Rectal smooth muscle tissue (tissue), 1 donor: ENCODE measurements around the gene TRIM17.

Source experiments
- H3K27ac ChIP-seq: one replicate; pipeline ENCODE4 v1.7.0; 2013; ENCODE audit warnings: low read depth, low read length, inconsistent platforms
- H3K27me3 ChIP-seq: one replicate; pipeline ENCODE4 v1.7.0; 2013; ENCODE audit warnings: low read length; ENCODE audit not compliant: control insufficient read depth, insufficient read depth
- H3K36me3 ChIP-seq: one replicate; pipeline ENCODE4 v1.7.0; 2013; ENCODE audit warnings: low read length; ENCODE audit not compliant: control insufficient read depth, insufficient read depth
- H3K4me1 ChIP-seq: one replicate; pipeline ENCODE4 v1.7.0; 2013; ENCODE audit warnings: low read length; ENCODE audit not compliant: control insufficient read depth, insufficient read depth
- H3K4me3 ChIP-seq: one replicate; pipeline ENCODE4 v1.7.0; 2013; ENCODE audit warnings: low read length
- H3K9ac ChIP-seq: one replicate; pipeline ENCODE4 v1.7.0; 2013; ENCODE audit warnings: low read length

TRIM17 gene

DNA sequence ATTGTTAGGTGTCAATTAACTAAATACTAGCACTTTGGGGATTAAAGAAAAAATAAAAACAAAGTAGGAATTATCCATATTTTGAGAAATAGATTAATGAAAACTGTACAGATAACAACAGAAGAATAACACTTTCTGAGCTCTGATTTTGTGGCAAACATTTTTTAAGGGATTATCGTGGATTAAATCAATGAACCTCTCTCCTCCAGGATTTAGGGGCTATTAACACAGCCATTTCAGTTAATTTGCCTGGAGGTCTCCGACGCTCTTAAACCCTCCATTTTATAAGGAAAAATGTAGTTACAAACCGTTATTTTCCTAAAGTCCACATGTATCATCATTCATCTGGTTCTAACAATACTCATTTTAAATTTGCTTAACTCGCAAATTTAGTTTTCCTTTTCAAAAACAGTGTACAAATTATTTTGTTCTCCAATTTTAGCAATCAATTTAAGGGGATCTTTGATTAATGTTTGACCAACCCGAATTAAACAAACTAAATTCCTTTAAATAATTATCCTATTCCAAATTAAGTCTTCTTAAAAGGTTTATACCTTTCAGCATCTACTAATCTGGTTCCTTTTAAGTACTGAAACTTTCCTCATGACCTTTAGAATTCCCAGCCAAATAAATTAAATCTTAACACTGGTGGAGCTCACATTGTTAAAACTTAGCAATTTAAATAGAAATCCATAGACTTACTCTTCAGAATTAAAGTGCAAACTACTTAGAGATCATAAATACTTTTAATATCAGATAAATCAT is 39.8 kb upstream of the TRIM17 start:
- Histone ChIP-seq H3K9ac (no peak overlapping the region), H3K27ac (no peak overlapping the region), H3K4me1 (no peaks in the 10 kb centered on the region), H3K4me3 (peak overlapping the region; percentile 77), H3K36me3 (no peaks in the 10 kb centered on the region), H3K27me3 (no peaks in the 10 kb centered on the region)

- no peak overlapping the region for H3K9ac ChIP-seq
- no peaks in the 10 kb centered on the region for H3K27me3 ChIP-seq
- H3K27ac ChIP-seq, result no peak overlapping the region
- H3K36me3 ChIP-seq, result no peaks in the 10 kb centered on the region
- no peak overlapping the region for H3K4me3 ChIP-seq
- no peaks in the 10 kb centered on the region for H3K4me1 ChIP-seq
Measured at GRCh38 chr1:228455715-228456114, 39.1 kb upstream of the TRIM17 start.

DNA sequence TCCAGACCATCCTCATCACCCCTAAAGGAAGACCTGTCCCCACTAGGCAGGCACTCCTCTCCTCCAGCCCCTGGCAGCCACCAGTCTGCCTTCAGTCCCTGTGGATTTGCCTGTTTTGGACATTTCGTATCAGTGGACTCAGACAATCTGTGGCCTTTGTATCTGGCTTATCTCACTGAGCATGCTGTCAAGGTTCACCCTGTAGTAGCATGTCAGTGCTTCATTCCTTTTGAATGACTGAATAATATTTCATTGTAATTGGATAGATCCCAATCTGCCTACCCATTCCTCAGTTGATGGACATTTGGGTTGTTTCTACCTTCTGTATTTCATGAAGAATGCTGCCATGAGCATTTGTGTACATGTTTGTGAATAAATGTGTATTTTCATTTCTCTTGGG is 37.6 kb upstream of the TRIM17 start:
- no peaks in the 10 kb centered on the region for H3K27me3 ChIP-seq
- no peak overlapping the region for H3K27ac ChIP-seq
- H3K4me3 ChIP-seq, result no peak overlapping the region
- H3K36me3 ChIP-seq, result no peaks in the 10 kb centered on the region
- no peaks in the 10 kb centered on the region for H3K4me1 ChIP-seq
- H3K9ac ChIP-seq, result no peak overlapping the region

GRCh38 chr1:228453614-228454013 is 37.0 kb upstream of the TRIM17 start:
- Histone ChIP-seq H3K27ac (no peak overlapping the region), H3K9ac (no peak overlapping the region), H3K4me1 (no peaks in the 10 kb centered on the region), H3K36me3 (no peaks in the 10 kb centered on the region), H3K27me3 (no peaks in the 10 kb centered on the region), H3K4me3 (no peak overlapping the region)

GRCh38 chr1:228453022-228453560 is 36.4 kb upstream of the TRIM17 start:
- H3K27me3 ChIP-seq, result no peaks in the 10 kb centered on the region
- H3K9ac ChIP-seq, result no peak overlapping the region
- no peaks in the 10 kb centered on the region for H3K4me1 ChIP-seq
- H3K27ac ChIP-seq, result no peak overlapping the region
- no peak overlapping the region for H3K4me3 ChIP-seq
- no peaks in the 10 kb centered on the region for H3K36me3 ChIP-seq

GRCh38 chr1:228452194-228453021 is 35.7 kb upstream of the TRIM17 start:
- no peaks in the 10 kb centered on the region for H3K36me3 ChIP-seq
- H3K4me3 ChIP-seq, result no peak overlapping the region
- no peak overlapping the region for H3K27ac ChIP-seq
- no peak overlapping the region for H3K9ac ChIP-seq
- H3K4me1 ChIP-seq, result no peaks in the 10 kb centered on the region
- no peaks in the 10 kb centered on the region for H3K27me3 ChIP-seq

DNA sequence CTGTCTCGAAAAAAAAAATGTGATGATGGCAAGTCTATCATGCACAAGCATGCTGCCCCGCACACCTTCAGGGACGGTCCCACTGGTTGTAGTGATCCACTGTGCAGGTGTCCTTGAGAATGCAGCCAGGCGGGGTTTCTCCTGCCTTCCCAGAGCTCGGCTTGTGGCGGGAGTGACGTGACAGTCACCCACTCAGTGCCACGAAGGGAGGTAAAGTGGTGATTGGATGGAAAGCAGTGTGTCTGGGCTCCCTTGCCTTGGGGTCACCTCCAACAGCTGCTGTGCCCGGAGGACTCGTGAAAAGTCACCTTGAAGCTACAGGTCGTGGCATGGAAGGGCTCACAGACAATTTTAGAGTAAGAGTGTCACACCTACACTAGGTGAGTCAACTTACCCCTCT is 33.5 kb upstream of the TRIM17 start:
- Histone ChIP-seq H3K9ac (no peak overlapping the region), H3K4me1 (peaks cover 4% of the 10 kb centered on the region), H3K27me3 (peaks cover 13% of the 10 kb centered on the region), H3K27ac (no peak overlapping the region), H3K4me3 (no peak overlapping the region), H3K36me3 (no peaks in the 10 kb centered on the region)

GRCh38 chr1:228448372-228448771 is 31.7 kb upstream of the TRIM17 start:
- no peak overlapping the region for H3K9ac ChIP-seq
- no peak overlapping the region for H3K4me3 ChIP-seq
- H3K36me3 ChIP-seq, result no peaks in the 10 kb centered on the region
- H3K27ac ChIP-seq, result no peak overlapping the region
- peaks cover 4% of the 10 kb centered on the region for H3K4me1 ChIP-seq
- H3K27me3 ChIP-seq, result peaks cover 13% of the 10 kb centered on the region

- H3K27me3 ChIP-seq, result peaks cover 13% of the 10 kb centered on the region
- H3K36me3 ChIP-seq, result no peaks in the 10 kb centered on the region
- H3K4me3 ChIP-seq, result no peak overlapping the region
- H3K9ac ChIP-seq, result no peak overlapping the region
- H3K27ac ChIP-seq, result no peak overlapping the region
- H3K4me1 ChIP-seq, result peaks cover 4% of the 10 kb centered on the region
Measured at GRCh38 chr1:228446852-228447251, 30.2 kb upstream of the TRIM17 start.

DNA sequence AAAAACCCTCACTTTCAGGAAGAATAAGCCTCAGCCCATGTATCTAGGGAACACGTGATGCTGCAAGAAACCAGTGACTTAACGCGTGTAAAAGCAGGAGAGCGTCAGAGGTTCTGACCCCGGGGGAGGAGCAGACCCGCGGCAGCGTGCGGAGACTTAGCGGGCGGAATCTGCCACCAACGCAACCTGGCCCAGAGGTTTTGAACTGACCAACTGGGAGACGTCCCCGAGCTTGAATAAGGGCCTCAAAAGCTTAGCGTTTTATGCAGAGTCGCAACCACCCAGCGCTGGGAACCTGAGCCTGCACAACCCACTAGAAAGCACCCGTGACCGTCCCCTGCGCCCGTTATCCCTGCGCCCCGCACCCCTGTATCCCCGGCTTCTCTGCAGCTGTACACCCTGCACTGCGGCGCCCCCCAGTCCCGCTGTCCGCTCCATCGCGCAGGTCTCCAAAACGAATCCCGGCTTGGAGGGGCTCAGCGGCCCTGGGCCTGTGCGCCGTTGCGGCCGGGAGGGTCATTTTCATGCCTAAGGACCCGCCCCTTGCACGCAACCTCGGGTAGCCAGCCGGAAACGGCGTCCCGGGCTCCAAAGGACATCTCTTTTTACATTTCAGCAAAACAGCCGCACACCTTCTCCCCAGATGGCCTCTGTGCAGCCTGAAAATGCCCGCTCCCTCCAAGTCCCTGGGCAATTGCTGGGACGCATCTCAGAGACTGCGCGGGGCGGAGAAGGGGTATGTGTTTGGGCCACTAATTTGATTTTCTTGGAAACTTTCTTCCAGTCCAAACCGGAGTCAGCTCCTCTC is 29.4 kb upstream of the TRIM17 start:
- no peaks in the 10 kb centered on the region for H3K36me3 ChIP-seq
- peak overlapping the region; percentile 38 for H3K4me3 ChIP-seq
- H3K27me3 ChIP-seq, result peaks cover 13% of the 10 kb centered on the region
- no peak overlapping the region for H3K27ac ChIP-seq
- H3K4me1 ChIP-seq, result peaks cover 4% of the 10 kb centered on the region
- no peak overlapping the region for H3K9ac ChIP-seq

GRCh38 chr1:228445490-228445842 is 28.8 kb upstream of the TRIM17 start:
- peaks cover 16% of the 10 kb centered on the region for H3K27me3 ChIP-seq
- no peak overlapping the region for H3K9ac ChIP-seq
- peaks cover 4% of the 10 kb centered on the region for H3K4me1 ChIP-seq
- H3K36me3 ChIP-seq, result no peaks in the 10 kb centered on the region
- peak overlapping the region; percentile 38 for H3K4me3 ChIP-seq
- H3K27ac ChIP-seq, result no peak overlapping the region

- H3K27me3 ChIP-seq, result peaks cover 17% of the 10 kb centered on the region
Measured at GRCh38 chr1:228443395-228443794, 26.7 kb upstream of the TRIM17 start.

More at GRCh38 chr1:228443395-228443794, 26.7 kb upstream of the TRIM17 start:
- no peak overlapping the region for H3K27ac ChIP-seq
- H3K9ac ChIP-seq, result no peak overlapping the region
- peaks cover 4% of the 10 kb centered on the region for H3K4me1 ChIP-seq
- no peaks in the 10 kb centered on the region for H3K36me3 ChIP-seq
- H3K4me3 ChIP-seq, result no peak overlapping the region
